ENCODE measurements around the gene ALPL. TPM values are rescaled to one million over a fixed set of nuclear protein-coding genes. Genes with fewer than 3 reads are reported as not detected.

ALPL gene
- total RNA-seq, 1 experiment from 2014 or later: 84.8 TPM

- Histone ChIP-seq H3K79me2 (ENCODE audit: insufficient read depth, low read length) (no peaks in the 10 kb centered on the region), H3T11ph (ENCODE audit: low read length) (no peak overlapping the region), H3K23me2 (ENCODE audit: insufficient read length, low read depth, low read length, poor library complexity, severe bottlenecking) (no peaks in the 10 kb centered on the region), H3K27me3 (ENCODE audit: insufficient read depth, low read length) (no peaks in the 10 kb centered on the region), H3K9me3 (ENCODE audit: control insufficient read depth, low read depth, low read length) (no peaks in the 10 kb centered on the region), H4K91ac (ENCODE audit: insufficient read length, low read depth, low read length) (no peak overlapping the region), H2BK120ac (ENCODE audit: low read depth, low read length, poor library complexity, severe bottlenecking) (no peak overlapping the region), H3K4ac (ENCODE audit: low read depth, low read length) (no peak overlapping the region), H2BK5ac (ENCODE audit: insufficient read length, low read length) (no peak overlapping the region), H3K4me1 (ENCODE audit: insufficient read depth, low read length) (peaks cover 2% of the 10 kb centered on the region; the same call in 1 of the 2 replicates), H4K20me1 (ENCODE audit: control insufficient read depth, insufficient read depth, insufficient read length) (no peaks in the 10 kb centered on the region), H3K4me2 (ENCODE audit: insufficient read depth, insufficient read length, low read length) (no peak overlapping the region), H2BK20ac (ENCODE audit: low read depth, low read length, poor library complexity, severe bottlenecking) (no peak overlapping the region), H2AFZ (ENCODE audit: low read length) (no peak overlapping the region), H4K5ac (ENCODE audit: insufficient read length, low read depth, low read length) (no peak overlapping the region), H2AK5ac (ENCODE audit: insufficient read length, low read length) (no peak overlapping the region), H2BK15ac (ENCODE audit: low read depth, low read length) (no peak overlapping the region), H4K8ac (replicated peaks; ENCODE audit: insufficient read length, low read depth, low read length) (no peak overlapping the region), H3K23ac (ENCODE audit: insufficient read length, low read depth, low read length) (no peak overlapping the region), H3K56ac (ENCODE audit: insufficient read length, low read depth, low read length) (no peak overlapping the region), H3K79me1 (ENCODE audit: insufficient read depth, low read depth, low read length, poor library complexity, severe bottlenecking) (no peaks in the 10 kb centered on the region), H3K18ac (ENCODE audit: insufficient read length, low read depth, low read length) (no peak overlapping the region), H3K27ac (ENCODE audit: insufficient read length, low read depth, low read length) (no peak overlapping the region), H3K9ac (ENCODE audit: extremely low read depth, insufficient read length, low read length) (no peak overlapping the region), H2BK12ac (ENCODE audit: insufficient read length, low read depth, low read length) (no peak overlapping the region), H3K14ac (ENCODE audit: insufficient read depth, low read length) (no peak overlapping the region)
- no peak overlapping the region for H3K4me3 Mint-ChIP-seq
- whole genome bisulfite sequencing (ENCODE audit: extremely low coverage, insufficient read length, low lambda C conversion rate): no CpG with 5 or more reads among the region's 4 CpGs
- H3K27me3 Mint-ChIP-seq (ENCODE audit: low read depth): no peaks in the 10 kb centered on the region
- H3K27ac Mint-ChIP-seq: no peak overlapping the region
- peaks cover 2 to 7% (median 6%) of the 10 kb centered on the region in 3 experiments; a peak in 3 of 7 replicates for H3K36me3 Mint-ChIP-seq (ENCODE audit: insufficient read depth in 1 of 3, low read depth in 3 of 3)
- no peak for TF ChIP-seq CTCF (conservative IDR thresholded peaks at IDR 0.05)
- no peak for DNase-seq
- H3K4me1 Mint-ChIP-seq: peaks cover 22 to 31% of the 10 kb centered on the region in 2 experiments
- H3K9me3 Mint-ChIP-seq: no peaks in the 10 kb centered on the region
These were observed 61.7 kb downstream of the ALPL start for GRCh38 chr1:21570885-21571284.
